Natural killer cell (primary cell): ENCODE results near the gene SLC35D1. TPM values are rescaled to one million over a fixed set of nuclear protein-coding genes. Genes with fewer than 3 reads are reported as not detected.
A peak's percentile ranks its signal among the peaks of the same experiment; 100 is the strongest.

Experiments
- ATAC-seq, 3 donors: fragments of 150-1000 bp in 2 of 3; fragments of 200-7000 bp in 1 of 3; cut with Tn5 transposase; 1 replicate in 1 of 3; 2 replicates in 2 of 3; pipeline ENCODE4 v1.10.0; 2021; ENCODE audit warnings: mild to moderate bottlenecking in 2 of 3, moderate library complexity in 2 of 3
- DNase-seq, 2 donors: peaks; one replicate each; pipeline versions ENCODE4 v3.0.0 to v3.0.0-alpha.2; 2013 to 2021; ENCODE audit warnings: mixed read lengths in 1 of 2
- H3K27ac ChIP-seq: one replicate; pipeline ENCODE4 v1.5.1; 2013; ENCODE audit warnings: mild to moderate bottlenecking, low read length
- H3K27me3 ChIP-seq: one replicate; pipeline ENCODE4 v1.6.1; 2013; ENCODE audit warnings: low read length; ENCODE audit not compliant: control insufficient read depth, insufficient read depth
- H3K36me3 ChIP-seq: one replicate; pipeline ENCODE4 v1.6.1; 2013; ENCODE audit warnings: low read length; ENCODE audit not compliant: control insufficient read depth, insufficient read depth
- H3K4me1 ChIP-seq: one replicate; pipeline ENCODE4 v1.6.1; 2013; ENCODE audit warnings: low read length; ENCODE audit not compliant: control insufficient read depth, insufficient read depth
- H3K4me3 ChIP-seq: one replicate; pipeline ENCODE4 v1.5.1; 2013; ENCODE audit warnings: low read length
- H3K9me3 ChIP-seq: one replicate; pipeline ENCODE4 v1.6.1; 2013; ENCODE audit warnings: low read length; ENCODE audit not compliant: control insufficient read depth, insufficient read depth
- H3K27ac Mint-ChIP-seq, 2 donors: one replicate each; pipeline ENCODE4 v1.8.0; 2022; ENCODE audit warnings: mild to moderate bottlenecking in 2 of 2, mixed read lengths in 2 of 2, moderate library complexity in 1 of 2
- H3K27me3 Mint-ChIP-seq, 2 donors: one replicate each; pipeline ENCODE4 v1.8.0; 2022; ENCODE audit warnings: low read depth in 2 of 2, mixed read lengths in 2 of 2
- H3K36me3 Mint-ChIP-seq: one replicate; pipeline ENCODE4 v1.8.0; 2022; ENCODE audit warnings: mixed read lengths
- H3K4me1 Mint-ChIP-seq, 2 donors: one replicate each; pipeline ENCODE4 v1.8.0; 2022; ENCODE audit warnings: mixed read lengths in 2 of 2
- H3K4me3 Mint-ChIP-seq: one replicate; pipeline ENCODE4 v1.8.0; 2022; ENCODE audit warnings: mild to moderate bottlenecking, moderate library complexity, mixed read lengths
- H3K9me3 Mint-ChIP-seq, 2 donors: one replicate each; pipeline ENCODE4 v1.8.0; 2022; ENCODE audit warnings: mixed read lengths in 2 of 2
- WGBS: methylation state at CpG from one replicate; pipeline ENCODE4 v1.1.7; 2013; ENCODE audit warnings: missing lambda C conversion rate; ENCODE audit not compliant: insufficient coverage; 5-methylcytosine and 5-hydroxymethylcytosine counted together
- intact Hi-C: fragments of 100-400 bp; cut with micrococcal nuclease; formaldehyde crosslinking; loops from one replicate; pipeline ENCODE4 v1.14.2; 2022
- total RNA-seq, 4 donors: library from RNA; stranded (reverse); fragments of 120-200 nt in 1 of 4; gene quantifications; one replicate each; pipeline versions ENCODE4 v1.2.3 to v1.2.4, GENCODE V29; 2013 to 2022
- TF ChIP-seq, protein P1 (sequence below): fragments of 200-600 bp; IDR thresholded peaks from one replicate; pipeline ENCODE4 v1.8.0; 2022; ENCODE audit warnings: antibody characterized with exemption

The SLC35D1 gene
- total RNA-seq, 3 donors from 2014 or later (not counting 1 experiment from before 2014, with no cell fraction given): 12.9 to 17.0 (median 16.1) TPM

DNA sequence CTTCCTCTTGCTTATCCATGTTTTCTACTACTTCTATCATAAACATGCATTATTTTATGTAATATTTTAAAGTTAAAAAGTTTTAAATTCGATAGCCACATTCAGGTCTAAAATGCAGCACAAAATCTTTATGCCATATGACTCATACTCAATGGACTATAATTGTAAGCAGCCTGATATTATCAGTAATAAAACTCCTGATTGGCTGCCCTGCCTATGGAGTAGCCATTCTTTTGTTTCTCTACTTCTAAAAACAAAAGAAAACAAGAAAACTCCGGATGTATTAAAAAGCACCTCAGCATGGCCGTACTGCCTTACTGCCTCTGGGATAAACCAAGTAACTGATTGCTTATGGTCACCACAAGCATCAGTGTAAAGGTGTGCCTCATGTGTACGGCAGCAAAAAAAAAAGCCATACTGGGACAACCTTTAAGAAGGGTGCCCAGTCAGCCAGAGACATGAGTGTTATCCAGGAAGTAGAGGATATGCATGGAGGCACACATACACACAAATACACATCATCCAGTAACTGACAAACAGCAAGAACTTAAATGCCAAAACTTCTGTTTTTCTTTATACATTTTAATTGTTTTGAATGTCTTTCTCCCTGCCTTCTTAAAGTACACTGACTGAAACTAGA lies 9.2 kb downstream of the SLC35D1 start:
- Histone ChIP-seq H3K9me3 (no peaks in the 10 kb centered on the region), H3K36me3 (peaks cover 65% of the 10 kb centered on the region), H3K27me3 (no peaks in the 10 kb centered on the region), H3K4me3 (no peak overlapping the region), H3K27ac (no peak overlapping the region), H3K4me1 (no peaks in the 10 kb centered on the region)
- Mint-ChIP-seq H3K27ac (no peak overlapping the region), H3K9me3 (no peaks in the 10 kb centered on the region), H3K4me1 (peaks cover 0 to 11% of the 10 kb centered on the region in 2 donors), H3K27me3 (no peaks in the 10 kb centered on the region), H3K4me3 (no peak overlapping the region), H3K36me3 (peaks cover 32% of the 10 kb centered on the region)
- TF ChIP-seq, protein P1, sequence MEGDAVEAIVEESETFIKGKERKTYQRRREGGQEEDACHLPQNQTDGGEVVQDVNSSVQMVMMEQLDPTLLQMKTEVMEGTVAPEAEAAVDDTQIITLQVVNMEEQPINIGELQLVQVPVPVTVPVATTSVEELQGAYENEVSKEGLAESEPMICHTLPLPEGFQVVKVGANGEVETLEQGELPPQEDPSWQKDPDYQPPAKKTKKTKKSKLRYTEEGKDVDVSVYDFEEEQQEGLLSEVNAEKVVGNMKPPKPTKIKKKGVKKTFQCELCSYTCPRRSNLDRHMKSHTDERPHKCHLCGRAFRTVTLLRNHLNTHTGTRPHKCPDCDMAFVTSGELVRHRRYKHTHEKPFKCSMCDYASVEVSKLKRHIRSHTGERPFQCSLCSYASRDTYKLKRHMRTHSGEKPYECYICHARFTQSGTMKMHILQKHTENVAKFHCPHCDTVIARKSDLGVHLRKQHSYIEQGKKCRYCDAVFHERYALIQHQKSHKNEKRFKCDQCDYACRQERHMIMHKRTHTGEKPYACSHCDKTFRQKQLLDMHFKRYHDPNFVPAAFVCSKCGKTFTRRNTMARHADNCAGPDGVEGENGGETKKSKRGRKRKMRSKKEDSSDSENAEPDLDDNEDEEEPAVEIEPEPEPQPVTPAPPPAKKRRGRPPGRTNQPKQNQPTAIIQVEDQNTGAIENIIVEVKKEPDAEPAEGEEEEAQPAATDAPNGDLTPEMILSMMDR: no peak
- DNase-seq (no peak), ATAC-seq (no peak)
- intact Hi-C loops: no loop called here
- 93% methylated on average over 4 of the region's 4 CpGs for WGBS

DNA sequence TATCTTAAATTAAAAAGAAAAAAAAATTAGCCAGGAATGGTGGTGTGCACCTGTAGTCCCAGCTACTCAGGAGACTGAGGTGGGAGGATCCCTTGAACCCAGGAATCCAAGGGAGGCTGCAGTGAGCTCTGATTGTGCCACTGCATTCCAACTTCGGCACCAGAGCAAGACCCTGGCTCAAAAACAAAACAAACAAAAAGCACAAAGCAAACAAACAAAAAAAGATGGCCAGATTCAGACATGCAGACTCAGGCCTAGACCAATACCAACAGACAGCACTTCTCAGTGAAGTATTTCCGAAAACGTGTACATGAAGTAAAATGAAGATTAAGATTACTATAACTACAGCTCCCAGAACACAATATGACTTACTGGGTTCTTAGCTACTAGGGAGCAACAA lies 10.6 kb downstream of the SLC35D1 start:
- WGBS: 94% methylated on average over 3 of the region's 3 CpGs
- intact Hi-C loops: no loop called here

DNA sequence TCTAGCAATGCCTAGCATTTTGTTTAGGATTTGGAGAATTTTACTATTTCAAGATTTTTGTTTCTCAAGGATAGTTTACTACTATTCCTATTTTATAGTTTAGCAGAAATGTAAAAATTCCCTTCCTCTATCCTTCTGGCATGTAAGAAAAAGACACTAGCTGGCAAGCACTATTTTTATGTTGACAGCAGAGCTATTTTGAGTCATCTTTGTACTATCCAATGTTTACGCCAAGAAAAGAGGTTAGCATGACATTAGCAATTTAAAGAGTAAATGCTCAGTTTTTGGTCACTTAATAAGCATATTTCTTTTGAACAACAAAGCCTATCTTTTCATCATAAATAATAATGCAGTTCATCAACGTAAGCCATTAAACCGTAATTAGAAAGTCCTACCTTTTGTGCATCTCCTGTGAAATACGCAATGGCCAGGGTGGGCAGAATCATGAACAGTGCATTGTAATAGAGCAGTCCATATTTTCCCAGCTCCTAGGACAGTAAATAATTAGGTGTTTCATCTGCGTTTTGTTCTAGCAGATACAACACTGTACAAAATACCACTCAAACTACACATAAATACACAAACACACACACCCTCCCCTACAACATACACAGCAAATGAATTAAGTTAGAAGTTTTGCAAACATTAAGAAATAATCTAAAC lies 12.0 kb downstream of the SLC35D1 start:
- intact Hi-C loops: no loop called here
- peaks cover 0 to under 1% of the 10 kb centered on the region in 2 donors for H3K9me3 Mint-ChIP-seq
- no peaks in the 10 kb centered on the region for H3K4me1 ChIP-seq
- H3K27ac ChIP-seq: no peak overlapping the region
- WGBS: 98% methylated on average over 5 of the region's 5 CpGs
- H3K36me3 ChIP-seq: peaks cover 66% of the 10 kb centered on the region
- no peak overlapping the region for H3K4me3 ChIP-seq
- TF ChIP-seq, protein P1: no peak
- H3K9me3 ChIP-seq: no peaks in the 10 kb centered on the region
- ATAC-seq: no peak
- no peaks in the 10 kb centered on the region for H3K27me3 ChIP-seq
- DNase-seq: no peak
- no peaks in the 10 kb centered on the region for H3K27me3 Mint-ChIP-seq
- no peak overlapping the region for H3K27ac Mint-ChIP-seq
- peaks cover 0 to 15% of the 10 kb centered on the region in 2 donors for H3K4me1 Mint-ChIP-seq
- peaks cover 32% of the 10 kb centered on the region for H3K36me3 Mint-ChIP-seq
- H3K4me3 Mint-ChIP-seq: no peak overlapping the region

More for the DNA sequence above, 10.6 kb downstream of the SLC35D1 start:
- TF ChIP-seq, protein P1: no peak
- Mint-ChIP-seq H3K9me3 (no peaks in the 10 kb centered on the region), H3K4me1 (peaks cover 0 to 11% of the 10 kb centered on the region in 2 donors), H3K4me3 (no peak overlapping the region), H3K27ac (peak overlapping the region in 1 of 2 donors; percentile 22), H3K27me3 (no peaks in the 10 kb centered on the region), H3K36me3 (peaks cover 32% of the 10 kb centered on the region)
- Histone ChIP-seq H3K27ac (no peak overlapping the region), H3K27me3 (no peaks in the 10 kb centered on the region), H3K36me3 (peaks cover 65% of the 10 kb centered on the region), H3K4me3 (no peak overlapping the region), H3K4me1 (no peaks in the 10 kb centered on the region), H3K9me3 (no peaks in the 10 kb centered on the region)
- DNase-seq (no peak), ATAC-seq (no peak)
